H1 (cell line): ENCODE measurements around the gene ACAD10. TPM values are rescaled to one million over a fixed set of nuclear protein-coding genes. Genes with fewer than 3 reads are reported as not detected.
A peak's percentile ranks its signal among the peaks of the same experiment; 100 is the strongest.

Source experiments
- CTCF ChIA-PET: fragments of 300-600 bp; sonication (Branson Sonifier 250); formaldehyde crosslinking; loops from one replicate; lab custom pipeline; 2021; ENCODE audit not compliant: partially characterized antibody; lab: Charles Lee
- POLR2A ChIA-PET: fragments of 300-600 bp; sonication (Branson Sonifier 250); formaldehyde crosslinking; loops from one replicate; lab custom pipeline; 2021; ENCODE audit warnings: inconsistent platforms; ENCODE audit not compliant: partially characterized antibody; lab: Charles Lee
- DNase-seq, 2 experiments: peaks; one replicate each; pipeline versions ENCODE4 v3.0.0 to v3.0.0-alpha.2; 2010 to 2022; ENCODE audit warnings: low spot score in 2 of 2, low read depth in 1 of 2, mixed read lengths in 1 of 2
- FAIRE-seq: peaks from 2 replicates; lab custom pipeline; 2011; peaks lifted over from hg19 to GRCh38; lab: Jason Lieb, UNC
- H2AFZ ChIP-seq: 2 replicates; pipeline ENCODE4 v1.8.1; 2012; ENCODE audit warnings: low read length, inconsistent platforms
- H2AK5ac ChIP-seq: 2 replicates; pipeline ENCODE4 v1.6.1; 2013; ENCODE audit warnings: low read depth, low read length
- H2BK120ac ChIP-seq: replicated peaks from 2 replicates; pipeline ENCODE3; 2013; ENCODE audit warnings: low read depth, low read length, inconsistent platforms
- H2BK12ac ChIP-seq: 2 replicates; pipeline ENCODE4 v1.6.1; 2013; ENCODE audit warnings: low read depth, low read length
- H2BK15ac ChIP-seq: 2 replicates; pipeline ENCODE4 v1.6.1; 2013; ENCODE audit warnings: low read length
- H2BK20ac ChIP-seq: 2 replicates; pipeline ENCODE4 v1.6.1; 2013; ENCODE audit warnings: low read length
- H2BK5ac ChIP-seq: 2 replicates; pipeline ENCODE4 v1.6.1; 2013; ENCODE audit warnings: low read depth, low read length
- H3K14ac ChIP-seq: 2 replicates; pipeline ENCODE4 v1.6.1; 2013; ENCODE audit warnings: inconsistent platforms; ENCODE audit not compliant: insufficient read length
- H3K18ac ChIP-seq: 2 replicates; pipeline ENCODE4 v1.6.1; 2013; ENCODE audit warnings: low read length; ENCODE audit errors: extremely low read depth
- H3K23ac ChIP-seq: 2 replicates; pipeline ENCODE4 v1.6.1; 2013; ENCODE audit warnings: inconsistent platforms; ENCODE audit not compliant: insufficient read length
- H3K23me2 ChIP-seq: 2 replicates; pipeline ENCODE4 v1.6.1; 2013; ENCODE audit warnings: low read depth, low read length
- H3K27ac ChIP-seq: 2 replicates; pipeline ENCODE4 v1.6.1; 2011; ENCODE audit warnings: low read depth, low read length, inconsistent platforms
- H3K27me3 ChIP-seq, 4 experiments: replicated peaks in 1 of 4; 1 replicate in 1 of 4; 2 replicates in 3 of 4; pipeline versions ENCODE4 v1.6.1 to v1.8.1; 2011 to 2013; ENCODE audit warnings: low read length in 3 of 4, mild to moderate bottlenecking in 3 of 4, inconsistent platforms in 2 of 4, mixed read lengths in 2 of 4, moderate library complexity in 1 of 4; ENCODE audit not compliant: control insufficient read depth in 3 of 4, insufficient read depth in 3 of 4; ENCODE audit errors: extremely low read depth in 1 of 4
- H3K36me3 ChIP-seq, 4 experiments: 2 replicates each; pipeline versions ENCODE4 v1.6.1 to v1.8.1; 2011 to 2013; ENCODE audit warnings: mild to moderate bottlenecking in 4 of 4, low read length in 3 of 4, moderate library complexity in 2 of 4, control low read depth in 1 of 4, inconsistent platforms in 1 of 4; ENCODE audit not compliant: insufficient read depth in 4 of 4, control insufficient read depth in 2 of 4
- H3K4ac ChIP-seq: replicated peaks from 2 replicates; pipeline ENCODE3; 2013; ENCODE audit warnings: low read length, low read depth, mixed read lengths, inconsistent platforms; ENCODE audit not compliant: insufficient read length
- H3K4me1 ChIP-seq, 4 experiments: replicated peaks in 1 of 4; 1 replicate in 1 of 4; 2 replicates in 3 of 4; pipeline versions ENCODE4 v1.6.1 to v1.8.1; 2011 to 2013; ENCODE audit warnings: low read length in 3 of 4, inconsistent platforms in 2 of 4, mixed read lengths in 1 of 4; ENCODE audit not compliant: insufficient read depth in 4 of 4, control insufficient read depth in 3 of 4
- H3K4me2 ChIP-seq, 2 experiments: 2 replicates each; pipeline versions ENCODE4 v1.6.1 to v1.8.1; 2011 to 2013; ENCODE audit warnings: low read depth in 2 of 2, low read length in 2 of 2, control low read depth in 1 of 2, inconsistent platforms in 1 of 2, mild to moderate bottlenecking in 1 of 2; ENCODE audit not compliant: insufficient read depth in 1 of 2
- H3K4me3 ChIP-seq, 4 experiments: fragments of 200-600, 300-600 bp in 1 of 4; sonication (generic), shearing (Covaris generic), sonication (Bioruptor Twin) in 1 of 4; 2 replicates each; pipeline versions ENCODE4 v1.5.1 to v1.8.1; 2011 to 2016; ENCODE audit warnings: low read length in 4 of 4, low read depth in 3 of 4, control low read depth in 2 of 4, inconsistent platforms in 2 of 4, mild to moderate bottlenecking in 2 of 4, mixed read lengths in 1 of 4, moderate library complexity in 1 of 4; ENCODE audit not compliant: insufficient read depth in 2 of 4; ENCODE audit errors: extremely low read depth in 1 of 4
- H3K56ac ChIP-seq: replicated peaks from 2 replicates; pipeline ENCODE3; 2013; ENCODE audit warnings: low read depth, mild to moderate bottlenecking, mixed read lengths, low read length, inconsistent platforms; ENCODE audit not compliant: insufficient read length
- H3K79me1 ChIP-seq: 2 replicates; pipeline ENCODE4 v1.6.1; 2013; ENCODE audit warnings: low read depth, low read length, control low read depth
- H3K79me2 ChIP-seq, 2 experiments: 2 replicates each; pipeline versions ENCODE4 v1.6.1 to v1.8.1; 2012 to 2013; ENCODE audit warnings: low read length in 2 of 2, mild to moderate bottlenecking in 2 of 2, inconsistent platforms in 1 of 2; ENCODE audit not compliant: insufficient read depth in 2 of 2, control insufficient read depth in 1 of 2
- H3K9ac ChIP-seq, 4 experiments: replicated peaks in 1 of 4; 1 replicate in 1 of 4; 2 replicates in 3 of 4; pipeline versions ENCODE4 v1.6.1 to v1.8.1; 2011 to 2013; ENCODE audit warnings: low read depth in 3 of 4, low read length in 3 of 4, control low read depth in 2 of 4, mild to moderate bottlenecking in 2 of 4, moderate library complexity in 2 of 4, inconsistent platforms in 1 of 4; ENCODE audit errors: extremely low read depth in 1 of 4
- H3K9me3 ChIP-seq, 2 experiments: 2 replicates each; pipeline versions ENCODE4 v1.6.1 to v1.8.1; 2012 to 2013; ENCODE audit warnings: mild to moderate bottlenecking in 2 of 2, moderate library complexity in 2 of 2, control low read depth in 1 of 2, inconsistent platforms in 1 of 2, low read depth in 1 of 2, low read length in 1 of 2, mixed read lengths in 1 of 2; ENCODE audit not compliant: insufficient read depth in 2 of 2
- H4K20me1 ChIP-seq, 2 experiments: replicated peaks in 1 of 2; 2 replicates each; pipeline versions ENCODE3 to v1.8.1; 2011 to 2013; ENCODE audit warnings: inconsistent platforms in 2 of 2, low read length in 2 of 2, mild to moderate bottlenecking in 1 of 2; ENCODE audit not compliant: insufficient read depth in 2 of 2, control insufficient read depth in 1 of 2
- H4K5ac ChIP-seq: 2 replicates; pipeline ENCODE4 v1.6.1; 2013; ENCODE audit warnings: low read length, low read depth, mixed read lengths, inconsistent platforms; ENCODE audit not compliant: insufficient read length
- H4K8ac ChIP-seq: 2 replicates; pipeline ENCODE4 v1.8.0; 2013; ENCODE audit warnings: mild to moderate bottlenecking, moderate library complexity, low read length, inconsistent platforms; ENCODE audit not compliant: insufficient read depth; ENCODE audit errors: extremely low read depth
- H4K91ac ChIP-seq: replicated peaks from 2 replicates; pipeline ENCODE3; 2013; ENCODE audit warnings: low read length, mixed read lengths, inconsistent platforms; ENCODE audit not compliant: insufficient read length
- CEBPB ChIP-seq: IDR thresholded peaks from 2 replicates; pipeline ENCODE4 v1.6.1; 2012; ENCODE audit warnings: low read depth, low read length
- POLR2AphosphoS5 ChIP-seq: IDR thresholded peaks from 2 replicates; pipeline ENCODE4 v1.6.1; 2011; ENCODE audit warnings: low read depth, low read length
- RBBP5 ChIP-seq: IDR thresholded peaks from 2 replicates; pipeline ENCODE4 v1.7.1; 2012; ENCODE audit warnings: low read depth, mild to moderate bottlenecking, inconsistent platforms, low read length, moderate library complexity, borderline replicate concordance
- SP4 ChIP-seq: IDR thresholded peaks from 2 replicates; pipeline ENCODE4 v1.6.1; 2012; ENCODE audit warnings: low read length, inconsistent platforms
- TAF7 ChIP-seq: optimal IDR thresholded peaks from 2 replicates; pipeline ENCODE3; 2011; ENCODE audit warnings: low read depth, mild to moderate bottlenecking, inconsistent platforms, low read length, moderate library complexity, borderline replicate concordance
- WGBS, 2 experiments: shearing (Covaris generic) in 1 of 2; methylation state at CpG; one replicate each; pipeline versions ENCODE4 v1.1.6 to v1.1.7; 2013 to 2015; ENCODE audit warnings: low lambda C conversion rate in 2 of 2, mixed read lengths in 2 of 2, inconsistent platforms in 1 of 2, low coverage in 1 of 2, missing lambda C conversion rate in 1 of 2; ENCODE audit not compliant: insufficient replicate concordance in 2 of 2, insufficient coverage in 1 of 2, insufficient read length in 1 of 2; ENCODE audit errors: extremely low coverage in 1 of 2, missing lambda C conversion rate in 1 of 2; 5-methylcytosine and 5-hydroxymethylcytosine counted together
- polyA plus RNA-seq, 7 experiments: library from polyadenylated mRNA; depleted of rRNA in 3 of 7; stranded (reverse) in 5 of 7; unstranded in 2 of 7; fragments of >200 nt in 5 of 7; fragments of 200-250 nt in 2 of 7; gene quantifications; 1 replicate in 5 of 7; 2 replicates in 1 of 7; 4 replicates in 1 of 7; pipeline versions ENCODE4 v1.2.1 to v1.2.3, GENCODE V29; 2011 to 2013; ENCODE audit warnings: missing spikeins in 2 of 7, mixed read lengths in 2 of 7
- total RNA-seq: library from RNA; stranded (reverse); fragmentation: NEBNext Ultra II Directional; extraction: Animal tissue kit (Norgen Biotek cat#: 25700); gene quantifications from 2 replicates; pipeline ENCODE4 v1.2.1, GENCODE V29; 2021
- TF ChIP-seq, protein P1 (sequence below): IDR thresholded peaks from 2 replicates; pipeline ENCODE4 v1.6.1; 2012; ENCODE audit warnings: low read length, inconsistent platforms

The ACAD10 gene
- total and polyA plus RNA-seq, 2 of the 8 experiments (the other 6 are each of a cell fraction or from before 2014, with no cell fraction given): 17.3 to 23.3 TPM

DNA sequence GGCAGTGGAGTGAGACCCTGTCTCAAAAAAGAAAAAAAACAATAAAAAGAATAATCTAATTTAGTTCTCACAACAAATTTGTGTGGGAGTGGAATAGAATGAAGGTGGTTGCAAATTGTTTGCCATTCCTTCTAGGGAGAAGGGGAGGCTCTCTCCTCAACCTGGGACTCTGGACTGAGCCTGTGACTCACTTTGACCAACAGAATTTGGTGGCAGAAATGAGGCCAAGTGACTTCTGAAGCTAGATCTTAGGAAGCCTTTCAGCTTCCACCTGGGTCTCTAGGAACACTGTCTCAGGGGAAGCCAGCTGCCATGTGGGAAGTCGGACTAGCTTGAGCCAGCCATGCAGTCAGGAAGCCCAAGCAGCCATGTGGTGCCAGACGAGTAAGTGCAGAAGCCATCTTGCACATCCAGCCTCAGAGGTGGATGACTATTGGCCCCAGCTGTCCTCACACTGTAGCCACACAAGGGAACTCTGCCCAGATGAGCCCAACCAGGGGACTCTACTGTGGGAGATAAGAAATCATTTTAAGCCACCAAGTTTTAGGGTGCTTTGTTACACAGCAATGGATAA lies 95.3 kb downstream of the ACAD10 start:
- H4K8ac ChIP-seq: no peak overlapping the region
- POLR2A ChIA-PET: interaction anchor here (1.2 to 1.3 kb wide), 3 partner anchors 12 to 32 kb away, joined by 3 to 4 read pairs (median 3); partner anchors contain the start of gene ALDH2
- no peak overlapping the region for H3K4me2 ChIP-seq
- H2BK15ac ChIP-seq: no peak overlapping the region
- no peak for DNase-seq
- H3K4me3 ChIP-seq: no peak overlapping the region
- no peak overlapping the region for H4K91ac ChIP-seq
- H2BK120ac ChIP-seq: no peak overlapping the region
- H4K5ac ChIP-seq: no peak overlapping the region
- H3K27ac ChIP-seq: no peak overlapping the region
- H2BK5ac ChIP-seq: 0 out of 2 replicates have a peak overlapping the region, but pooled peaks have one; percentile 35
- H2BK20ac ChIP-seq: no peak overlapping the region
- no peak overlapping the region for H2AFZ ChIP-seq
- no peaks in the 10 kb centered on the region for H3K27me3 ChIP-seq
- H3K18ac ChIP-seq: no peak overlapping the region
- 86% methylated on average over 2 of the region's 2 CpGs; no CpG with 5 or more reads in 1 of the 2 experiments for WGBS, 2 experiments
- H3K79me1 ChIP-seq: no peaks in the 10 kb centered on the region; the same call in 1 of the 2 replicates
- H3K9ac ChIP-seq: no peak overlapping the region
- H3K4me1 ChIP-seq: no peaks in the 10 kb centered on the region; a peak in 1 of 7 replicates
- H3K14ac ChIP-seq: no peak overlapping the region
- H2AK5ac ChIP-seq: no peak overlapping the region
- no peak for FAIRE-seq
- no peak overlapping the region for H3K56ac ChIP-seq
- H2BK12ac ChIP-seq: no peak overlapping the region
- no peaks in the 10 kb centered on the region for H3K79me2 ChIP-seq
- H3K23me2 ChIP-seq: no peaks in the 10 kb centered on the region
- CTCF ChIA-PET: interaction anchor here (1.1 kb wide), 1 partner anchor 23 kb away, joined by 3 read pairs; no protein-coding TSS in a partner anchor
- peaks cover 0 to under 1% of the 10 kb centered on the region in 2 experiments; a peak in 1 of 4 replicates for H3K9me3 ChIP-seq
- peaks cover 0 to 21% (median 7%) of the 10 kb centered on the region in 4 experiments; a peak in 5 of 8 replicates for H3K36me3 ChIP-seq
- no peak overlapping the region for H3K4ac ChIP-seq
- peaks cover 0 to 5% of the 10 kb centered on the region in 2 experiments for H4K20me1 ChIP-seq
- no peak overlapping the region for H3K23ac ChIP-seq
- TF ChIP-seq TAF7 (no peak), POLR2AphosphoS5 (no peak), RBBP5 (no peak), SP4 (no peak), CEBPB (no peak)
- TF ChIP-seq, protein P1, sequence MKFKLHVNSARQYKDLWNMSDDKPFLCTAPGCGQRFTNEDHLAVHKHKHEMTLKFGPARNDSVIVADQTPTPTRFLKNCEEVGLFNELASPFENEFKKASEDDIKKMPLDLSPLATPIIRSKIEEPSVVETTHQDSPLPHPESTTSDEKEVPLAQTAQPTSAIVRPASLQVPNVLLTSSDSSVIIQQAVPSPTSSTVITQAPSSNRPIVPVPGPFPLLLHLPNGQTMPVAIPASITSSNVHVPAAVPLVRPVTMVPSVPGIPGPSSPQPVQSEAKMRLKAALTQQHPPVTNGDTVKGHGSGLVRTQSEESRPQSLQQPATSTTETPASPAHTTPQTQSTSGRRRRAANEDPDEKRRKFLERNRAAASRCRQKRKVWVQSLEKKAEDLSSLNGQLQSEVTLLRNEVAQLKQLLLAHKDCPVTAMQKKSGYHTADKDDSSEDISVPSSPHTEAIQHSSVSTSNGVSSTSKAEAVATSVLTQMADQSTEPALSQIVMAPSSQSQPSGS: no peak
